ENCODE results near the gene FAF1.

- TF ChIP-seq CTCF (conservative IDR thresholded peaks at IDR 0.05; ENCODE audit: low read depth, low read length), result no peak
- no peak for TF ChIP-seq EZH2 (IDR thresholded peaks at IDR 0.05; ENCODE audit: low read length, unreplicated experiment)
Observed at GRCh38 chr1:50700621-50701020, 259.4 kb downstream of the FAF1 start.

All from PC-3 (cell line).